B cell (primary cell): Measurements from ENCODE around the gene PITHD1. TPM values are rescaled to one million over a fixed set of nuclear protein-coding genes. Genes with fewer than 3 reads are reported as not detected.

Experiments
- ATAC-seq: fragments of 200-7000 bp; cut with Tn5 transposase; one replicate; pipeline ENCODE4 v1.10.0; 2021; ENCODE audit warnings: low read depth, mild to moderate bottlenecking, moderate number of reproducible peaks, moderate library complexity
- CTCF ChIA-PET: fragments of 350-600 bp; sonication (Branson Sonifier 250); formaldehyde crosslinking; loops from one replicate; lab custom pipeline; 2021; ENCODE audit warnings: antibody characterized with exemption, inconsistent platforms; lab: Charles Lee
- POLR2A ChIA-PET: fragments of 350-600 bp; sonication (Branson Sonifier 250); formaldehyde crosslinking; loops from one replicate; lab custom pipeline; 2021; ENCODE audit warnings: antibody characterized with exemption; lab: Charles Lee
- DNase-seq: peaks from one replicate; pipeline ENCODE4 v3.0.0; 2013
- H2AFZ ChIP-seq: 2 replicates; pipeline ENCODE4 v1.6.1; 2012; ENCODE audit warnings: mild to moderate bottlenecking, low read depth, low read length; ENCODE audit not compliant: insufficient read depth, poor library complexity, severe bottlenecking
- H3K27ac ChIP-seq, 2 donors: 1 replicate in 1 of 2; 2 replicates in 1 of 2; pipeline ENCODE4 v1.5.1; 2012 to 2013; ENCODE audit warnings: low read length in 2 of 2, mild to moderate bottlenecking in 2 of 2, moderate library complexity in 1 of 2
- H3K27me3 ChIP-seq, 4 experiments: fragments of 200-600 bp in 1 of 4; sonication (generic) in 1 of 4; replicated peaks in 1 of 4; 1 replicate in 2 of 4; 2 replicates in 2 of 4; pipeline versions ENCODE4 v1.6.1 to v1.7.0; 2013 to 2016; ENCODE audit warnings: low read length in 3 of 4, mild to moderate bottlenecking in 2 of 4, mixed read lengths in 1 of 4, moderate library complexity in 1 of 4; ENCODE audit not compliant: insufficient read depth in 4 of 4, control insufficient read depth in 3 of 4; ENCODE audit errors: control extremely low read depth in 1 of 4
- H3K36me3 ChIP-seq, 2 experiments: replicated peaks in 1 of 2; 1 replicate in 1 of 2; 2 replicates in 1 of 2; pipeline versions ENCODE4 v1.6.1 to v1.7.1; 2013; ENCODE audit warnings: low read length in 1 of 2; ENCODE audit not compliant: insufficient read depth in 2 of 2, control insufficient read depth in 1 of 2; ENCODE audit errors: control extremely low read depth in 1 of 2, extremely low read depth in 1 of 2
- H3K4me1 ChIP-seq, 2 donors: fragments of 200-600 bp in 1 of 2; sonication (generic) in 1 of 2; 1 replicate in 1 of 2; 2 replicates in 1 of 2; pipeline versions ENCODE4 v1.5.1 to v1.6.1; 2013 to 2017; ENCODE audit warnings: low read length in 2 of 2; ENCODE audit not compliant: control insufficient read depth in 2 of 2, insufficient read depth in 2 of 2
- H3K4me2 ChIP-seq: replicated peaks from 2 replicates; pipeline ENCODE3; 2012; ENCODE audit warnings: mild to moderate bottlenecking, low read depth, low read length; ENCODE audit not compliant: poor library complexity, severe bottlenecking
- H3K4me3 ChIP-seq, 5 experiments: fragments of 200-600 bp in 1 of 5; sonication (generic) in 1 of 5; 1 replicate in 3 of 5; 2 replicates in 2 of 5; pipeline versions ENCODE4 v1.5.1 to v1.7.0; 2011 to 2016; ENCODE audit warnings: low read length in 4 of 5, mild to moderate bottlenecking in 4 of 5, low read depth in 2 of 5, control low read depth in 1 of 5, moderate library complexity in 1 of 5; ENCODE audit not compliant: insufficient read depth in 1 of 5; ENCODE audit errors: control extremely low read depth in 1 of 5, extremely low read depth in 1 of 5
- H3K79me2 ChIP-seq: fragments of 200-600 bp; sonication (generic); one replicate; pipeline ENCODE4 v1.6.0; 2016; ENCODE audit warnings: low read length; ENCODE audit not compliant: control insufficient read depth, insufficient read depth
- H3K9ac ChIP-seq: fragments of 200-600 bp; sonication (generic); 2 replicates; pipeline ENCODE4 v1.6.1; 2017; ENCODE audit warnings: mild to moderate bottlenecking, low read length, moderate library complexity
- H3K9me3 ChIP-seq, 3 donors: one replicate each; pipeline versions ENCODE4 v1.6.1 to v1.7.1; 2013; ENCODE audit warnings: low read length in 2 of 3; ENCODE audit not compliant: control insufficient read depth in 2 of 3, insufficient read depth in 1 of 3; ENCODE audit errors: control extremely low read depth in 1 of 3
- H4K20me1 ChIP-seq: 2 replicates; pipeline ENCODE4 v1.6.0; 2012; ENCODE audit warnings: mild to moderate bottlenecking, low read length; ENCODE audit not compliant: insufficient read depth, control insufficient read depth, poor library complexity, severe bottlenecking
- H3K27ac Mint-ChIP-seq: one replicate; pipeline ENCODE4 v1.8.0; 2021; ENCODE audit warnings: mixed read lengths
- H3K27me3 Mint-ChIP-seq: one replicate; pipeline ENCODE4 v1.8.0; 2021; ENCODE audit warnings: mixed read lengths
- H3K4me1 Mint-ChIP-seq: one replicate; pipeline ENCODE4 v1.8.0; 2021; ENCODE audit warnings: mixed read lengths
- H3K4me3 Mint-ChIP-seq: one replicate; pipeline ENCODE4 v1.8.0; 2021; ENCODE audit warnings: mixed read lengths
- H3K9me3 Mint-ChIP-seq: one replicate; pipeline ENCODE4 v1.8.0; 2022; ENCODE audit warnings: mixed read lengths; ENCODE audit not compliant: insufficient read depth
- EZH2 ChIP-seq: IDR thresholded peaks from 2 replicates; pipeline ENCODE4 v1.6.1; 2012; ENCODE audit warnings: borderline replicate concordance, low read depth, mild to moderate bottlenecking, moderate library complexity, low read length; ENCODE audit not compliant: insufficient read depth, poor library complexity, severe bottlenecking
- WGBS: methylation state at CpG from one replicate; pipeline ENCODE4 v1.1.5; 2013; ENCODE audit warnings: missing lambda C conversion rate; ENCODE audit not compliant: insufficient coverage; 5-methylcytosine and 5-hydroxymethylcytosine counted together
- intact Hi-C: fragments of 100-400 bp; cut with micrococcal nuclease; formaldehyde crosslinking; loops from one replicate; pipeline ENCODE4 v1.10.0; 2022
- polyA plus RNA-seq: library from polyadenylated mRNA; depleted of rRNA; stranded (reverse); fragments of >200 nt; gene quantifications from 2 replicates; pipeline ENCODE4 v1.2.3, GENCODE V29; 2012
- total RNA-seq, 2 donors: library from RNA; stranded (reverse); fragments of 120-200 nt in 1 of 2; gene quantifications; 1 replicate in 1 of 2; 2 replicates in 1 of 2; pipeline versions ENCODE4 v1.2.3 to v1.2.4, GENCODE V29; 2013 to 2022
- TF ChIP-seq, protein P1 (sequence below): fragments of 200-600 bp; IDR thresholded peaks from one replicate; pipeline ENCODE4 v1.8.0; 2022; ENCODE audit warnings: antibody characterized with exemption, mild to moderate bottlenecking

Gene PITHD1
- total and polyA plus RNA-seq, 2 donors (not counting 1 experiment from before 2014, with no cell fraction given): 32.4 to 62.2 TPM

DNA sequence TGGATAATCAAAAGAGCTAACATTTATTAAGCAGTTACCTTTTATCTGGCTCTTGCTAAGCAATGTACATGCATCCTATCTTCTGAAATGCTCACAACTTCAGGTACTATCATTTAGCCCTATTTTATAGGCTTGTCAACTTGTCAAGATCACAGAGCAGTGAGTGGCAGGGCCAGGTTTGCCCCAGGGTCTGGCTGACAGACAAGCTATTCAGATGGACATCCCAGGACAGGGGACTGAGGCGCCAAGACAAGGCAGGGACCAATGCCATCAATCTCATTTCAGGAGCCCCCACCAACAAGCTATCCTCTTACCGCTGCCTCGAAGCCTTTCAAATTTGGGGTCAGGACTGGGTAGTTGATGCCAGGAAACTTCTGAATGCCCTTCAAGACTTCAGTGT is 38.1 kb downstream of the PITHD1 start:
- Mint-ChIP-seq H3K4me1 (peaks cover 7% of the 10 kb centered on the region), H3K27me3 (no peaks in the 10 kb centered on the region), H3K27ac (no peak overlapping the region), H3K9me3 (no peaks in the 10 kb centered on the region), H3K4me3 (no peak overlapping the region)
- no peak overlapping the region for H3K9ac ChIP-seq
- WGBS: 100% methylated on average over 3 of the region's 3 CpGs
- H3K27me3 ChIP-seq: no peaks in the 10 kb centered on the region
- H3K79me2 ChIP-seq: no peaks in the 10 kb centered on the region
- ATAC-seq (no peak), DNase-seq (no peak)
- intact Hi-C loops: no loop called here
- H3K36me3 ChIP-seq: peaks cover 17 to 46% of the 10 kb centered on the region in 2 experiments
- TF ChIP-seq EZH2: no peak
- TF ChIP-seq, protein P1, sequence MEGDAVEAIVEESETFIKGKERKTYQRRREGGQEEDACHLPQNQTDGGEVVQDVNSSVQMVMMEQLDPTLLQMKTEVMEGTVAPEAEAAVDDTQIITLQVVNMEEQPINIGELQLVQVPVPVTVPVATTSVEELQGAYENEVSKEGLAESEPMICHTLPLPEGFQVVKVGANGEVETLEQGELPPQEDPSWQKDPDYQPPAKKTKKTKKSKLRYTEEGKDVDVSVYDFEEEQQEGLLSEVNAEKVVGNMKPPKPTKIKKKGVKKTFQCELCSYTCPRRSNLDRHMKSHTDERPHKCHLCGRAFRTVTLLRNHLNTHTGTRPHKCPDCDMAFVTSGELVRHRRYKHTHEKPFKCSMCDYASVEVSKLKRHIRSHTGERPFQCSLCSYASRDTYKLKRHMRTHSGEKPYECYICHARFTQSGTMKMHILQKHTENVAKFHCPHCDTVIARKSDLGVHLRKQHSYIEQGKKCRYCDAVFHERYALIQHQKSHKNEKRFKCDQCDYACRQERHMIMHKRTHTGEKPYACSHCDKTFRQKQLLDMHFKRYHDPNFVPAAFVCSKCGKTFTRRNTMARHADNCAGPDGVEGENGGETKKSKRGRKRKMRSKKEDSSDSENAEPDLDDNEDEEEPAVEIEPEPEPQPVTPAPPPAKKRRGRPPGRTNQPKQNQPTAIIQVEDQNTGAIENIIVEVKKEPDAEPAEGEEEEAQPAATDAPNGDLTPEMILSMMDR: no peak
- ChIA-PET POLR2A (no interaction called here), CTCF (interaction anchor here (0.7 to 4.4 kb wide), 5 partner anchors 9 to 100 kb away, joined by 3 to 20 read pairs (median 4); partner anchors contain the start of gene HMGCL)
- H3K9me3 ChIP-seq: no peaks in the 10 kb centered on the region
- H2AFZ ChIP-seq: no peak overlapping the region
- peaks cover 0 to under 1% of the 10 kb centered on the region in 2 donors for H3K4me1 ChIP-seq
- H3K4me2 ChIP-seq: no peak overlapping the region
- no peaks in the 10 kb centered on the region for H4K20me1 ChIP-seq
- H3K27ac ChIP-seq: no peak overlapping the region
- no peak overlapping the region for H3K4me3 ChIP-seq

DNA sequence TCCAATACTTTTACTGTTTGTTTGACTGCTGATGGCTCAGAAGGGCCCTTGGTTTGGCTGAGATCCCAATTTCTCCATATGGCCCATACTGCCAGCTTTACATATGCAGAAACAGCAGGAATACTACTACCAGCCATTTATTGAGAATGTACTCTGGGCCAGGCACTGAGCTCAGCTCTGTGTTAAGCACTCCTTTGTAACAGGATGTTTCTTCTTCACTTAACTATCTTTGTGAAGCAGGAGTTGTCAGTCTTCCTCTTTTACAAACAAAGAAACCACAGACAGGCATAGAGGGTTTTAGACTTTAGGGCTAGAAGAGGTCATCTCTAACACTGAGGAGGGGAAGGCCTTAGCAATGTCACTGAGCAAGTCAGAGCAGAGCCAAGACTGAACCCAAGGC is 38.7 kb downstream of the PITHD1 start:
- DNase-seq (no peak), ATAC-seq (no peak)
- Mint-ChIP-seq H3K27ac (no peak overlapping the region), H3K27me3 (no peaks in the 10 kb centered on the region), H3K4me3 (no peak overlapping the region), H3K4me1 (peaks cover 2% of the 10 kb centered on the region), H3K9me3 (no peaks in the 10 kb centered on the region)
- H3K27me3 ChIP-seq: no peaks in the 10 kb centered on the region
- no peak overlapping the region for H3K4me2 ChIP-seq
- H3K9ac ChIP-seq: no peak overlapping the region
- TF ChIP-seq, protein P1: no peak
- no peak for TF ChIP-seq EZH2
- ChIA-PET POLR2A (no interaction called here), CTCF (interaction anchor here (0.6 to 4.4 kb wide), 5 partner anchors 10 to 100 kb away, joined by 3 to 20 read pairs (median 4); no protein-coding TSS in a partner anchor)
- no peaks in the 10 kb centered on the region for H3K9me3 ChIP-seq
- no peak overlapping the region for H2AFZ ChIP-seq
- peaks cover 17 to 43% of the 10 kb centered on the region in 2 experiments for H3K36me3 ChIP-seq
- intact Hi-C loops: no loop called here
- no peak overlapping the region for H3K4me3 ChIP-seq
- H4K20me1 ChIP-seq: no peaks in the 10 kb centered on the region
- H3K4me1 ChIP-seq: no peaks in the 10 kb centered on the region
- no peaks in the 10 kb centered on the region for H3K79me2 ChIP-seq
- H3K27ac ChIP-seq: no peak overlapping the region
